GM19099 (cell line): ENCODE measurements around the gene TOMM20L.

Experiments
- POLR2A ChIP-seq: IDR thresholded peaks from 3 replicates; pipeline ENCODE4 v1.6.1; 2011; ENCODE audit warnings: low read depth; ENCODE audit not compliant: insufficient read length; ENCODE audit errors: extremely low read depth

Gene TOMM20L

DNA sequence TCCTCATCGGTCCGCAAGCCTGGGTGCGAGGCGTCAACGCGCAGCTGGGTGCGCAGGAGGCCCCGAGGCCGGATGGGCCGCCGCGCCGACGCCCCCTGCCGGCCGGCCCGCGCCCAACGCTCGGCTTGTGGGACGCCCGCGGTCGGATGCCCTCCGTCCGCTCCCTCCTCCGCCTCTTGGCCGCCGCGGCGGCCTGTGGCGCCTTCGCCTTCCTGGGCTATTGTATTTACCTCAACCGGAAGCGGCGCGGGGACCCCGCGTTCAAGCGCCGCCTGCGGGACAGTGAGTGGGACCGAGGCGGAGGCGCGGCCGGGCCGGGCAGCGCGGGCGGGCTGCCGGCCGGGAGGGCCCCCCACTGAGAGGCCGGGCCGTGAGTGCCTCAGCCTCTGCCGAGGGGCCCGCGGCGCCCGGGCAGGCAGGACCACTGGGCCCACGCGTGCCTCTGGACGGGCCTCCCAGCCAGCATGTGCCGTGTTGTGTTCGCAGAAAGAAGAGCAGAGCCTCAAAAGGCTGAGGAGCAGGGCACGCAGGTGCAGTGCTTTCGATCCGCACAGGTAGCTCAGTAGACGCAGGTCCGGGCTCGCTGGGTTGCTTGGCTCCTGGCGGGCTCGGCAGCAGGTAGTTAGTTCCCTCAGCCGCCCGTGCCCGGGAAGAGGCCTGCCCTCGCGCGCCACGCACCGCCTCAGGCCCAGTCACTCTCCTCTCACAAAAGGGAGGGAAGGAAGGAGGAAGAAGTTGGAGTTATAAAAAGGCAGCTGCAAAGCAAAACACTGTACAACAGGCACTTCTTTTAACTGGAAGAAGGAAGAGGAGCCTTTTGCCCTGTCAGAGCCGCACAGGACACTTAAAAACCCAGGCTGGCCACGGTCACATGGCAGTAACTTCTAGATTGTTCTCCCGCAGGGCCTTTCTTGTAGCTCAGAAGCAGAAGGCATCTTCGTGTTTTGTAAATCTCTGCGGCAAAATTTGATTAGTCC, at the start of gene TOMM20L:
TSS of gene TOMM20L (plus strand) at position 119 of the 977 bp plus-strand sequence. CDS start at position 147, 28 bp downstream.
- TF ChIP-seq POLR2A = peak; percentile 46

DNA sequence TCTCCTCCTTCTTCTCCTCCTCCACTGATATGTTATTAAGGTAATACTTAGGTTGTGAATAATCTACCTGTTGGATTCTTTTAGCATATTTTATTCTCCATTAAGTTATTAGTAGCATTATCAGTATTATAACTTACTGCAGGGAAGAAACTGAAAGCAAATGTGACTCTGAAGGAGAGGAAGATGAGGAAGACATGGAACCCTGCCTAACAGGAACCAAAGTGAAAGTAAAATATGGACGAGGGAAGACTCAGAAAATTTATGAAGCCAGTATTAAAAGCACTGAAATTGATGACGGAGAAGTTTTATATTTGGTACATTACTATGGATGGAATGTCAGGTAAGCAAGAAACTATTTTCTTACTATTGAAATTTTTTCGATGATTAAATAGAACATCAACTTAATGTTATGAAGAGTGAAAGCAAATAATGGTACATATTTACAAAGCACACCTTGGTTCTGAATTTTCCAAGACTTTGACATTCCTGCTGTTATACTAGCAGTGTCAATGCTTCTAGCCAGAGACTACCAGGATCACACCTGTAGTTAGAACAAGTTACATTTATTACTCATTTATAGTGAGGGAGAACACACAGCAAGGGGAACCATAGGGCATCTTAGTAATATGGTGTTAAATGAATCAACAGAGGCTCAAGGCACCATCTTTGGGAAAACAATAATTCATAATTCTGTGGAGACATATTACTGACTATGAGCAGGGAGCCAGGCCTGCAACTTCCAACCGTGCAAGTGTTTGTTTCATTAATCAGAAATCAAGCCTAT, 42.0 kb upstream of the TOMM20L start:
- no peak for TF ChIP-seq POLR2A

DNA sequence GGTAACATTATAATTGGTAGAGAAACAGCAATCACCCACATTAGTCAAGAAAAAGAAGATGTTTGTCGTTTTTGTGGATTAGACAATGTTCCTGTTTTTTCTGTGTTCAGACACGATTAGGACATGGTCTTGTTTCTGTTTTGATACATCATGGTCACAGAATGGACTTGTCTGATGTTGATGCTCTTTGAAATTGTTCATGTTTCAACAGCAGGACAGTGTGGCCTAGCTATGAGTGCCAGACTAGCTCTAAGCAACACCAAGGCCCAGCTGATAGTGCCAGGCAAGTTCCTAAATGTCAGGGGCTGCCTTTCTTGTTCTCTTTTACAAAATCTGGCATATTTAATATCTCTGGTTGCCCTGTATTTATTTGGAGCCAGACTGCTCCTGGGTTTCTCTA, 40.9 kb upstream of the TOMM20L start:
- TF ChIP-seq POLR2A = no peak

DNA sequence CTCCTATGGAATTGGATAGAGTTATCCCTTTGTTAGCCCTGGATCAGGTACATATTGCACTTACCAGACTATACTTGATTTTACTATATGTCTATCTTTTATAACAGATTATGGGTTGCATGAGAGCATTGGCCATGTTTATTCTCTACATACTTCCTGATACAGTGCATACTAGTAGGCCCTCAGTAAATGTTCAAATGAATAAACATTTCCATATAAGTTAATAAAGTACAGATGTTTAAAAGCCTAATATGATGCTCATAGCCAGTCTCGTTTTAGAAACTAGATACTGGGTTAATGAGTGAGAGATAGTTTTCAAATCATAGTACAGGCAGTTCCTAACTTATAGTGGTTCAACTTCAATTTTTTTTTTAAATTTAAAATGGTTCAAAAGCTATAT, 39.5 kb upstream of the TOMM20L start:
- TF ChIP-seq POLR2A = no peak

DNA sequence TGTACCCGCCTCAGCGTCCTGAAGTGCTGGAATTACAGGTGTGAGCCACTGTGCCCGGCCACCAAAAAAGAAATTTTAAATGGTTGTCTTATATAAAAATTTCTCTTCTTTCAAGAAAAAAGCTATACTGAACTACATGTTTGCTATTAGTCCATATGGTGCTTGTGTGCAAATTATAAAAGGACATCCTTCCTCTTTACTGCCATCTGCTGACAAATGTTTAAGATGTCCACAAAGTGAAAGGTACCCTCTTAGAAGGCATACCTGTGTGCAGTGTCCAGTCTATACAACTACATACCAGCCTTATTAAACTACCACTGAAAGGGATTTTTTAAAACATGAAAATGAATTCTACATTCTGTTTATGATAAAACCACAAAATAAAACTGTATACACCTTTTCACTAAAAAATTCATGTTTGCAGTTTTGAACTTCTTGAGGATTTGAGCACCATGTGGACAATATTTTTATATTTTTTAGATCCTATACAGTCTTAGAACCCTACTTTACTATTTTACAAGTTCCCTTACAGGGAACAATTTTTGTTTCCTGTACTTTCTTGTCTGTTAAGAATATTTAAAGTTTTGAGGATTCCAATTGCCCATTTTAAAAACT, 32.8 kb upstream of the TOMM20L start:
- TF ChIP-seq POLR2A = no peak

DNA sequence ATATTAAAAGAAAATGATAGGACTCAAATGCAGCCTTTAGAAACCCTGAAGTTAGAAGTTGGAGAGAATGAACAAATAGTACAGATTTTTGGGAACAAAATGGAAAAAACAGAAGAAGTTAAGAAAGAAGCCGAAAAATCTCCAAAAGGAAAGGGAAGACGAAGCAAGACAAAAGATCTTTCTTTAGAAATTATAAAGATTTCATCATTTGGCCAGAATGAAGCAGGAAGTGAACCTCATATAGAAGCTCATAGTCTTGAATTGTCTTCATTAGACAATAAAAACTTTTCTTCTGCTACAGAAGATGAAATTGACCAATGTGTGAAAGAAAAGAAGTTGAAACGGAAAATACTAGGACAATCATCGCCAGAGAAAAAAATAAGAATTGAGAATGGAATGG, 31.4 kb upstream of the TOMM20L start:
- TF ChIP-seq POLR2A = no peak

DNA sequence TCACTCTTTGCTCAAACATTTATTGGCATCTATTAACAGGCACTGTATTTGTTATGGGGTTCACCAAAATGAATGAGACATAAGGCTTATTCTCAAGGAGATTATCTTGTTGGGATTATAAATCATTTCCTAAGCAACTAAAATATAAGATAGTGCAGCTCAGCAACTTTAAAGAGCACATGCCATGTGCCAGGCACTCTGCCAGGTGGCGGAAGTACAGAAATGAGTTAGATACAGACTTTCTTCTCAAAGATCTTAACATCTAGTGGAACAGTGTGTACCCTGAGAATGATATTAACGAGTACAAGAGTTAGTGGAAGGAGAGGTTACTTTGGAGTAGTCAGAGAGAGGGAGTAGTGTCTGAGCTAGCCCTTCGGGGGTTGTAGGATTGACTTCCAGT, 28.4 kb upstream of the TOMM20L start:
- no peak for TF ChIP-seq POLR2A

DNA sequence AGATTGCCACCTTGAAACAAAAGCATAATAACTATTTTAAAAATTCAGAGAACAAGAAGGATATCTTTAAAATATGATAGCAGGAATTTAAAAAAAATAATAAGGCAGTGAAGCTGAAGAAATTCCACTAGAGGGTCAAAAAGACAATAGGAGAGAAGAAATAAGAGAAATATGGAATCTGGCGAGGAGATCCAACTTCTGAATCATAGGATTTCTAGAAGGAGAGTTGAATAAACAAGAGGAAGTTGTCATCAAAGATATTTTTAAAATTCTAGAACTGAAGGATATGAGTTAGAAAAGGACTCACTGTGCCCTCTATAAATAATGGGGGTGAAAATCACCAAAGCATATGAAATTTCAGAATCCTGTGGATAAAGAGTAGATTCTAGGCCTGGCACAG, 26.8 kb upstream of the TOMM20L start:
- TF ChIP-seq POLR2A = no peak

DNA sequence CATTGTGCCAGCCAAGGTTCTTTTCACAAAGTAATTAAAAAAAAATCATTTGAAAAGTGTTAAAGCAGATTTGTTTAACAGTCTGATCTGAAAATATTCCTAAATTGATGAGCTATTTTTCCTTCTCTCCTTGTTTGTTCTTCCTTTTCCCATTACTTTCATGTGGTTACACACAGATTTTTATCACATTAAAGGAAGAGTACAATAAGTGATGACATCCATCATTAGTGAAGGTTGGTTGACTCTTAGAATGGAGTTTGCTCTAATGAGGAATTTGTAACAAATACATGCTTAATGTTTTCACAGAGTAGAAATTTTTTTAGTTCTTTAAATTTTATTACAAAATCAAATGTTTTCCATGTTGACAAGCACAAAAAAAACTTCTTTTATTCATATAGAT, 18.9 kb upstream of the TOMM20L start:
- TF ChIP-seq POLR2A = no peak

DNA sequence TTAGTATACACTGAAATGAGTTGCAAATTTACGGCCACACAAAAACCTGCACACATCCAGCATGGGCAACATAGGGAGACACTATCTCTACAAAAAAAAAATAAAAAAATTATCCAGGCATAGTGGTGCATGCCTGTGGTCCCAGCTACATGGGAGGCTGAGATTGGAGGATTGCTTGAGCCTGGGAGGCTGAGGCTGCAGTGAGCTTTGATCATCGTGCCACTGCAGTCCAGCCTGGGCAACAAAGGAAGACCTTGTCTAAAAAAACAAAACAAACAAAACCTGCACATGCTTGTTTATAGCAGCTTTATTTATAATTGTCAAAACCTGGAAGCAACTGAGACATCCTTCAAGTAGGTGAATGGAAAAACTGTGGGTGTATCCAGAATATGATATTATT, 4.9 kb upstream of the TOMM20L start:
- no peak for TF ChIP-seq POLR2A

DNA sequence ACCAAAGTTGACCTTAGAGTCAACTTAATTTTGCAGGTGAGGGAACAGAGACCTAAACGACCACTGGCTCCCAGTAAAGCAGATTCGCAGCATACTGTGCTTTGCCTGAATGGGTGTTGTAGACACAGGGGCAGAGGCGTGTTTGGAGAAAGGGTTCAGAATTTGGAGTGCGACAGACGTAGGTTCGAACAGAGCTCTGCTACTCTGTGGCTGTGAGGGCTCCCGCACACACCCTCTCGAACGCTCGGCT, 243 bp upstream of the TOMM20L start:
- no peak for TF ChIP-seq POLR2A

DNA sequence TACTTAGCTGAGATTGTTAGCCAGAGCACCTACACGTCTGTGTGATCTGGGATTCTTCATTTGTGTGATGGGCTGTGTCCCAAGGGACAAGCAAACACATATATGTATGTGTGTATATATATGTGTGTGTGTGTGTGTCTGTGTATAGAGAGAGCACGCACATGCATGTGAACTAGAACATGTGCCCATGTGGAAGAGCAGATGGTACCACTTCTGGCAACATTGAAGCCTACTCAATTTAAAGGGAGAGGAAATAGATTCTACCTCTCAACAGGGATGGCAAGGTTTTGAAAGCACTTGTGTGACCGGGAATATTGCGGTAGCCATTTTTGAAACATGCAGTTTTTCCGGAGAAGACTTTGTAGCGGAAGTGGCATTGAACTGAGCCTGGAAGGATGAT, 1.4 kb downstream of the TOMM20L start:
- no peak for TF ChIP-seq POLR2A

DNA sequence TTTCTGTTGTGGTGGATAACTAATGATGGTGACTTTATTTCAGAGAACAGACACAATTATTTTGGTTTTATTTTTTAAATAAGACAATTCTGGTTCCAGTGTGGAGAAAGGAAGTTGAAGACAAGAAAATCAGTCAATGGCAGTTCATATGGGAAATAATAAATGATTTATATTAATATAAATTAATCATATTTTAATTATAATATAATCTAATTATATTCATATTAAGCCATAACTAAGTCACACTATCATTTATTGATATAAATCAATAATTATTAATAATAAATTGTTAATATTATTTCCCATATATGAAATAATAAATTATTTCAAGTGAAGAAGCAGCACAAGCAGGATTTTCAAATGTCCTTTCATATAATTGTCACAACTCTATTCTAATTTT, 2.8 kb downstream of the TOMM20L start:
- TF ChIP-seq POLR2A = no peak

DNA sequence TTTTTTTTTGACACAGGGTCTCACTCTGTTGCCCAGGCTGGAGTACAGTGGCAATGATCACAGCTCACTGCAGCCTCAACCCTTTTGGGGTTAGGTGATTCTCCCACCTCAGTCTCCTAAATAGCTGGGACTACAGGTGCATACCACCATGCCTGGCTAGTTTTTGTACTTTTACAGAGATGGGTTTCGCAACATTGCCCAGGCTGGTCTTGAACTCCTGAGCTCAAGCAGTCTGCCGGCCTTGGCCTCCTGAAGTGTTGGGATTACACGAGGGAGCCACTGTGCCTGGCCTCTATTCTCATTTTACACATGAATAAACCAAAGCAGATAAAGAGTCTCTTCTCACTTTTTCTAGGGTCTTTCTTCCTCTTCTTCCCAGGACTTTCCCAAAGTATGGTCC, 3.2 kb downstream of the TOMM20L start:
- no peak for TF ChIP-seq POLR2A

DNA sequence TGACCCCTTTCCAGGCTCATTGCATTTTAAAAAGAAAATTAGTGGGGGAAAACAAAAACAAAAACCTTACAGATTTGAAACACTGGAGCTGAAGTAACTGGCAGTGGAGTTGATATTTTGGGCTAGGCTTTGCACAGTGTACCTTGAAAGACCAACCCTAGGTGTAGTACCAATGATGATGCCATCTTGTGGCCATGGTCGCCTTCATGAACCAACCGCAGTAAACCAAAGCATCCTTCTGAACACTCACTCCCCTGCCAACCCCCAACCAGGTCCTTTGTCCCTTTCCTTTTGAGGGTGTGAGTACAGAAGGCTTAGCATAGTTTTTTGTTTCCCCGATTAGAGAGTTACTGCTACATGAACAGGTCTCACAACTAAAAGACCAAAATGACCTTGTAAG, 5.9 kb downstream of the TOMM20L start:
- no peak for TF ChIP-seq POLR2A

DNA sequence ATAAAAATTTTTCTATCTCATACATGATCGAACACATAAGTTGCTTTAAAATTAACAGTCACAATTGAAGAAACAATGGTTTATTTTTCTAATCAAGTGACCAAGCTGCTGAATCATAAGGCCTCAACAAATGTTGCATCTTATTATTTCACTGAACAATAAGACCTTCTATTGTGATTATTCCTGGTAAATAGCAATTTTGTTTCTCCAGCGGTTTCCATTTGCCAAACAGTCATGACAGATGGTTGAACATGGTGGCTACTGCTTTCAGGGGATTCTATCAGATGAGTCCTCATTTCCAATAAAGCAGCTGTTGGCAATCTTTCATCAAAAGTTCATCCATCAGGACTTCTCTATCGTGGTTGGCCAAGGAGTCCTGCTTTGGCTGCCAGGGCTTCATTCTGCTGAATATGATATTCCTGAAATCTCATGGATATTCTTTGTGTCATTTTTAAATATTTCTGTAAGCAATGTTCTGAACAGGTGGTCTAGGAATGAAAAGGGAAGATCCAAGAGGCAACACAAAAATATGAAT, 13.0 kb downstream of the TOMM20L start:
- no peak for TF ChIP-seq POLR2A

DNA sequence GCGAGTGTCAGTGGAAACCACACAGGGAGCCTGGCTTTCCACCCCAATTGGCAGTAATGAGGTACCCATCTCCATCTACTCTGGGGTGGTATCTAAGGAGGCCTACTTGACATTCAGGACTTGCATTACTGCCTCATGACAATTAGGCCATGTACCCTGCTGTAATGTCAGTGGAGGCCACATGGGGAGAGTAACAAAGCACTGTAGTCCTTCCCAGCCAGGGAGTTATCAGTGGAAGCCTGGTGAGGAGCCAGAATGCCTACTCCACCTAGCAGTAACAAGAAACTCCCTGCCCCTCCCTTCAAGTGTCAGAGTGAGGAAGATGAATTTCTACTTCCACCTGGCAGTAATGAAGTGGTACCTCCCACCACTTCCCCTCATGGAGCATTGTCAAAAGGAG, 19.1 kb downstream of the TOMM20L start:
- TF ChIP-seq POLR2A = no peak
